Calu3 (cell line): ENCODE results near the gene COPS9. TPM values are rescaled to one million over a fixed set of nuclear protein-coding genes. Genes with fewer than 3 reads are reported as not detected.

Experiments
- BruUV-seq: library from RNA; stranded (reverse); fragments of 400-500 nt; replicated peaks from 2 replicates; lab custom pipeline; 2021; lab: Mats Ljungman, UMichigan
- CTCF ChIA-PET: fragments of 300-600 bp; sonication (Branson Sonifier 250); formaldehyde crosslinking; loops from one replicate; lab custom pipeline; 2022; ENCODE audit warnings: antibody characterized with exemption; lab: Charles Lee
- DNase-seq: peaks from one replicate; pipeline ENCODE4 v3.0.0; 2022
- H3K27ac Mint-ChIP-seq: one replicate; pipeline ENCODE4 v1.8.0; 2022; ENCODE audit warnings: mixed read lengths; ENCODE audit not compliant: unreplicated experiment
- H3K27me3 Mint-ChIP-seq: one replicate; pipeline ENCODE4 v1.8.0; 2022; ENCODE audit warnings: mixed read lengths; ENCODE audit not compliant: unreplicated experiment
- H3K36me3 Mint-ChIP-seq: one replicate; pipeline ENCODE4 v1.8.0; 2022; ENCODE audit warnings: mild to moderate bottlenecking, moderate library complexity, mixed read lengths; ENCODE audit not compliant: insufficient read depth, unreplicated experiment
- H3K4me1 Mint-ChIP-seq: one replicate; pipeline ENCODE4 v1.8.0; 2022; ENCODE audit warnings: mild to moderate bottlenecking, low read depth, mixed read lengths; ENCODE audit not compliant: unreplicated experiment
- H3K4me3 Mint-ChIP-seq: one replicate; pipeline ENCODE4 v1.8.0; 2022; ENCODE audit warnings: mild to moderate bottlenecking, low read depth, moderate library complexity, mixed read lengths; ENCODE audit not compliant: unreplicated experiment
- H3K9me3 Mint-ChIP-seq: one replicate; pipeline ENCODE4 v1.8.0; 2022; ENCODE audit warnings: low read depth, mixed read lengths; ENCODE audit not compliant: unreplicated experiment
- intact Hi-C: fragments of 100-400 bp; cut with micrococcal nuclease; formaldehyde crosslinking; loops from one replicate; pipeline ENCODE4 v1.10.0; 2022; ENCODE audit not compliant: unreplicated experiment
- total RNA-seq: library from RNA; stranded (reverse); gene quantifications from 2 replicates; pipeline ENCODE4 v1.2.3, GENCODE V29; 2022
- TF ChIP-seq, protein P1 (sequence below): fragments of 200-600 bp; IDR thresholded peaks from one replicate; pipeline ENCODE4 v1.8.0; 2022; ENCODE audit warnings: antibody characterized with exemption; ENCODE audit not compliant: unreplicated experiment

The COPS9 gene
- total RNA-seq, 1 experiment from 2014 or later, result 106 TPM

DNA sequence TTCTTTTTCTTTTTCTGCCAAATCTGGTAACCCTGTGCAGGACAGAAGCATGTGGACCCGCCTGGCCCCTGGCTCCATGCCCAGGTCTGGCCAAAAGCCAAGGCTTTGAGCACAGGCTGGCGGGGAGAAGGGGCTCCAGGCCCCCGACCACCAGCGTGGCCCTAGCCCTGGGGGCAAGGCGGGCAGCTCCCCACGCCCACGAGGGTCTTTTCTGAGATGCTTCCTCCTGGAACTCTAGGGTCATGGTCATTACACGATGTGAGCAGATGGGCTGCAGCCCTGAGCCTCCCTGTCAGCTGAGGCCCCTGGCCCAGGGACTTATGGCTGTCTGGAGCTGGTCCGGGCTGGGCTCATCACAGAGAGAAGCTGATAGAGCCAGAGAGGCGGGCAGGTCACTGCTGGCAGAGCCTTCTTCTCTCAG lies 10.0 kb upstream of the COPS9 start:
- BruUV-seq, result no TSS peak
- no peaks in the 10 kb centered on the region for H3K4me1 Mint-ChIP-seq
- H3K4me3 Mint-ChIP-seq, result no peak overlapping the region
- H3K27ac Mint-ChIP-seq, result no peak overlapping the region
- no peaks in the 10 kb centered on the region for H3K36me3 Mint-ChIP-seq
- peaks cover 2% of the 10 kb centered on the region for H3K9me3 Mint-ChIP-seq
- CTCF ChIA-PET, result interaction anchor here (1.0 kb wide), 1 partner anchor 86 kb away, joined by 5 read pairs; no protein-coding TSS in a partner anchor
- TF ChIP-seq, protein P1, sequence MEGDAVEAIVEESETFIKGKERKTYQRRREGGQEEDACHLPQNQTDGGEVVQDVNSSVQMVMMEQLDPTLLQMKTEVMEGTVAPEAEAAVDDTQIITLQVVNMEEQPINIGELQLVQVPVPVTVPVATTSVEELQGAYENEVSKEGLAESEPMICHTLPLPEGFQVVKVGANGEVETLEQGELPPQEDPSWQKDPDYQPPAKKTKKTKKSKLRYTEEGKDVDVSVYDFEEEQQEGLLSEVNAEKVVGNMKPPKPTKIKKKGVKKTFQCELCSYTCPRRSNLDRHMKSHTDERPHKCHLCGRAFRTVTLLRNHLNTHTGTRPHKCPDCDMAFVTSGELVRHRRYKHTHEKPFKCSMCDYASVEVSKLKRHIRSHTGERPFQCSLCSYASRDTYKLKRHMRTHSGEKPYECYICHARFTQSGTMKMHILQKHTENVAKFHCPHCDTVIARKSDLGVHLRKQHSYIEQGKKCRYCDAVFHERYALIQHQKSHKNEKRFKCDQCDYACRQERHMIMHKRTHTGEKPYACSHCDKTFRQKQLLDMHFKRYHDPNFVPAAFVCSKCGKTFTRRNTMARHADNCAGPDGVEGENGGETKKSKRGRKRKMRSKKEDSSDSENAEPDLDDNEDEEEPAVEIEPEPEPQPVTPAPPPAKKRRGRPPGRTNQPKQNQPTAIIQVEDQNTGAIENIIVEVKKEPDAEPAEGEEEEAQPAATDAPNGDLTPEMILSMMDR, result no peak
- DNase-seq, result no peak
- intact Hi-C loops, result no loop called here
- H3K27me3 Mint-ChIP-seq, result peaks cover 95% of the 10 kb centered on the region

DNA sequence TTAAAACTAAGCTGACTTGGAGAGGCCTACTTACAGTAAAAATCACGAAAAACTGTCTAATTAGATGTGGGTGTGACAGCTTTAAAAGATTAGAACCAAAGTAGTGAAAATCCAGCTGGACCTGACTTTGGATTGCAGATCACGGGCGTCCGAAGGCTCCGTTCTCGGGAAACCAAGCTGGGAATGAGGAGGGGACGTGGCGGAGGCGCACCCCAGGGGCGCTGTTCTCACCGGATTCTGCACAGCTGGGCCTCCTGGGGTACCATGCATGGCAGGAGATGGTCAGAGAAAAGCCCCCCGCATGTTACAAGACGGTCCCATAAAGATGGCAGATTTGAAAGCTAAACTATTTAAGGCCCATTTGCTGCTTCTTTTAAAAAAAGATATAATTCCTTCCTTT lies 9.4 kb upstream of the COPS9 start:
- intact Hi-C loops, result no loop called here
- no TSS peak for BruUV-seq
- H3K4me3 Mint-ChIP-seq, result no peak overlapping the region
- TF ChIP-seq, protein P1, result no peak
- H3K36me3 Mint-ChIP-seq, result no peaks in the 10 kb centered on the region
- no peaks in the 10 kb centered on the region for H3K4me1 Mint-ChIP-seq
- peaks cover 2% of the 10 kb centered on the region for H3K9me3 Mint-ChIP-seq
- H3K27ac Mint-ChIP-seq, result no peak overlapping the region
- DNase-seq, result no peak
- peaks cover 98% of the 10 kb centered on the region for H3K27me3 Mint-ChIP-seq
- CTCF ChIA-PET, result interaction anchor here (0.7 to 1.0 kb wide), 2 partner anchors 38 to 85 kb away, joined by 5 read pairs; no protein-coding TSS in a partner anchor

DNA sequence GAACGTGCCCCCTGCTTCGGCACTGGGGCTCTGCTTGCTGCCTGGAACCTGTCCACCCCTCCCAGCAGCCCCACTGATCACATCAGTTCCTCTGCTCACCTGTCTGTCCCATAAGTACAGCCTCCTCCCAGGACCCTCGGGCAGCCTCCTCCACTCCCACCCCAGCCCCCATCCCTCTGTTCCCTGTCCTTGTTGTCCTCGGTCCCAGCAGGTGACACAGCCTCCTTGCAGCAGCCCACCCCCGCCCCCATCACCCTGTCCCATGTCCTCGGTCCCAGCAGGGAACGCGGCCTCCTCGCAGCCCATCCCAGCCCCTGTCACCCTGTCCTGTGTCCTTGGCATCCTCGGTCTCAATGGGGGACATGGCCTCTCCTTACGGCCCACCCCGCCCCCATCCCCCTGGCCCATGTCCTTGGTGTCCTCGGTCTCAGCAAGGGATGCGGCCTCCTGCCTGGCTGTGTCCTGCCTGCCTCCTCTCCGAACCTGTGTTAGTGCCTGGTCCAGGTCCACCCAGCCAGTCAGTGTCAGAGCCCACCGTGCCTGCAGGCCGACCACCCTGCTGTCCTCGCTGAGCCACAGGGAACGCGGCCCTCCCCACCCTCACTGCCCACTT lies 8.7 kb upstream of the COPS9 start:
- BruUV-seq, result no TSS peak
- TF ChIP-seq, protein P1, result no peak
- H3K9me3 Mint-ChIP-seq, result peaks cover 2% of the 10 kb centered on the region
- H3K36me3 Mint-ChIP-seq, result no peaks in the 10 kb centered on the region
- H3K4me1 Mint-ChIP-seq, result no peaks in the 10 kb centered on the region
- no peak overlapping the region for H3K27ac Mint-ChIP-seq
- intact Hi-C loops, result loop anchor here (1.0 kb wide), 1 partner anchor 83 kb away; no protein-coding TSS in a partner anchor
- CTCF ChIA-PET, result interaction anchor here (0.7 to 1.8 kb wide), 2 partner anchors 37 to 84 kb away, joined by 5 to 24 read pairs; no protein-coding TSS in a partner anchor
- no peak overlapping the region for H3K4me3 Mint-ChIP-seq
- peaks cover 98% of the 10 kb centered on the region for H3K27me3 Mint-ChIP-seq
- no peak for DNase-seq

DNA sequence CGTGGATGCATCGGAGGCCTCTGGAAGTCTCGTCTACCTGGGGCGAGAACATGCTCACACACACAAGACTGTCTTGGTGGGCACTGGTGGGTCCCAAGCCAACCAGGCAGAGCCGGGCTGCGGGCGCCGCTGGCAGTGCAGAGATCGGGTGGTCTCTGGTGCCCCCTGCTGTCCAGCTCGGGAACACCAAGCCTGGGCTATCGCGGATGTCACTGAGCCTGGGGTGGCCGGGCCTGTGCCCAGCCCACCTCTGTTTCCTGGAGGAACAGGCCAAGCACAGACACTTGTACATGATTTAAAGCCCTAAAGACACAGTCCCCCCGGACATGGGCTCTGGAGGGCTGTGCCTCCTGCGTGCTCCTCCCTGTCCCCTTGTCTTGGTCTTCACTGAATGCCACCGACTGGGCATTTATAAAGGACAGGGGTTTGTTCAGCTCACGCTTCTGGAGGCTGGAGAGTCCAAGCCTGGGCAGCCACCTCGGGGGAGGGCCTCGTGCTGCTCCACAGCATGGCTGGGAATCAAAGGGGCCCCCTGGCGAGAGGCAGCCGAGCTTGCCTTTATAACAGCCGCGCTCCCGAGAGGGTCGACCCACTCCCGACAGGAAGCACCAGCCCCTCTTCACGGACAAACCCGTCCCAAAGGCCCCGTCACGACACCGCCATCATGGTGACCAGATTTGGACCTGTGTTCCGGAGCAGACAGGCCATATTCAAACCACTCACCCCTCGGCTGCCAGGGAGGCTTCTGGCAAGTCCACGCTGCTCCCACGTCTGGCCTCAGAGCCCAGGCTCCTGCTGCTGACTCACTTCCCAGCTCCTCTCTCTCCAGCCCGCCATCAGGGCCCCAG lies 7.9 kb upstream of the COPS9 start:
- H3K27ac Mint-ChIP-seq, result no peak overlapping the region
- no peaks in the 10 kb centered on the region for H3K36me3 Mint-ChIP-seq
- DNase-seq, result peak; percentile 88
- H3K4me1 Mint-ChIP-seq, result no peaks in the 10 kb centered on the region
- BruUV-seq, result no TSS peak
- intact Hi-C loops, result loop anchor here (1.0 kb wide), 1 partner anchor 83 kb away; no protein-coding TSS in a partner anchor
- no peak overlapping the region for H3K4me3 Mint-ChIP-seq
- TF ChIP-seq, protein P1, result peak; percentile 94
- peaks cover 98% of the 10 kb centered on the region for H3K27me3 Mint-ChIP-seq
- peaks cover 2% of the 10 kb centered on the region for H3K9me3 Mint-ChIP-seq
- CTCF ChIA-PET, result interaction anchor here (0.5 to 1.8 kb wide), 4 partner anchors 71 to 131 kb away, joined by 3 to 24 read pairs (median 4); no protein-coding TSS in a partner anchor
